Head of caudate nucleus (tissue), 42 donors: ENCODE data around the gene ERVMER34-1.

Experiments used
- DNase-seq, 42 donors: peaks; one replicate each; pipeline versions ENCODE4 v3.0.0 to v3.0.0-alpha.2; 2020 to 2021; ENCODE audit warnings: mixed read lengths in 7 of 42
- intact Hi-C: fragments of 100-400 bp; cut with DNase I; formaldehyde crosslinking; loops from one replicate; pipeline ENCODE4 v1.15.0; 2022

The ERVMER34-1 gene

GRCh38 chr4:52726826-52727580 is 24.2 kb downstream of the ERVMER34-1 start:
- intact Hi-C loops, result no loop called here
- no peak for DNase-seq

DNA sequence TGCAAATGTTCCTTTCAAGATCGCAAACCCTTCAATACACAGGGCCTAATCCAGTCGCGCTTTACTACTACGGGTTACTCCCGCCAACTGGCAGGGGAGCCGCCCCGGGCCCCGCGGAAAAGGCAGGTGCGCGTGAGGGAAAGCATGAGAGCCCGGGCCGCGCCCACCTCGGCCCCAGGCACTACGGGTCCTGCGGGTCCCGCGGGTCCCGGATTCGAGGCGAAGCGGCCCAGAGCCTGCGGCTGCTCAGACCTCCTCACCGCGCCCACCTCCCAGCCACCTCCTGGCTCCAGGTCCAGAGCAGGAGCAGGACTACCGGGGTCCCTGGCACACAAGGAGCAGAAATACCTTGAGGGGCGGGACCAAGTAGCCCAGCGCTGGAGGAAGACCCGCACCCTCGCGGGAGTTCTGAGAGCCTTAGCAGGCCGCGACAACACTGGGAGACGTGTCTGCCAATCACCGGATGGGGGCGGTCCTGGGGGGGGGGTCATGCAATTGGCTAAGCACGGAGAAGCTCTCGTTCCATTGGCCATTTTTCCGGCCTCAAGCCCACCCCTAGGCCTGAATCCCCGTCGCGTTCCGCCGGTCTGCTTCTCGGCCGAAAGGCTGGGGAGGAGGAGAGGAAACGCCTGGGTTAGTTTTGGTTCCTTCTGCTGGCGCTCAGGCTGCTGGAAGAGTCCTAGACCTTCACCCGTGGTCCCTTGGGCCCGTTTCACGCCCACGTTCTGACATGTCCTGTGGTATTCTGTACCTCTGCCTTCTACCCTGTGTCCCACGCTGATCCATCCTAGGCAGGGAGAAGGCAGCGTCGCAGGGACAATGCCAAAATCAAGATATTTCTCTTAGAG is 29.0 kb downstream of the ERVMER34-1 start:
- DNase-seq, result peak; percentile 81 to 98 (median 94)
- intact Hi-C loops, result no loop called here

DNA sequence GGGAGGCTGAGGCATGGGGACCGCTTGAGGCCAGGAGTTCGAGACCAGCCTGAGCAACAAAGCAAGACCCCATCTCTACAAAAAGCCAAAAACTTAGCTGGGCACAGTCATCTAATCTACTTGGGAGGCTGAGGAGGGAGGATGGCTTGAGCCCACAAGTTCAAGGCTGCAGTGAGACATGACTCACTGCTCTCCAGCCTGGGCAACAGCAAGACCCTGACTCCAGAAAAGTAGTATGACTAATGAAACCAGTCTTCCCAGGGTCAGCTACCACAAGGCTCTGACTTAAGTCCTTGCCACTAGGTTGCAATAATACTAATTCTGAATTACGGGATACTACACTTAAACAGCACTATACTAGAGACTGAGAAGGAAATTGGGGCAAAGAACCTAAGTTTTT is 33.1 kb downstream of the ERVMER34-1 start:
- no peak for DNase-seq
- intact Hi-C loops, result loop anchor here (10.0 kb wide), 2 partner anchors 147 to 1347 kb away; partner anchors contain the start of genes CHIC2 and RASL11B

GRCh38 chr4:52716364-52717151 is 34.7 kb downstream of the ERVMER34-1 start:
- intact Hi-C loops, result loop anchor here (10.0 kb wide), 2 partner anchors 148 to 1348 kb away; partner anchors contain the start of genes CHIC2 and RASL11B
- DNase-seq, result no peak

GRCh38 chr4:52715914-52716313 is 35.3 kb downstream of the ERVMER34-1 start:
- intact Hi-C loops, result loop anchor here (10.0 kb wide), 2 partner anchors 149 to 1349 kb away; partner anchors contain the start of genes CHIC2 and RASL11B
- no peak for DNase-seq

DNA sequence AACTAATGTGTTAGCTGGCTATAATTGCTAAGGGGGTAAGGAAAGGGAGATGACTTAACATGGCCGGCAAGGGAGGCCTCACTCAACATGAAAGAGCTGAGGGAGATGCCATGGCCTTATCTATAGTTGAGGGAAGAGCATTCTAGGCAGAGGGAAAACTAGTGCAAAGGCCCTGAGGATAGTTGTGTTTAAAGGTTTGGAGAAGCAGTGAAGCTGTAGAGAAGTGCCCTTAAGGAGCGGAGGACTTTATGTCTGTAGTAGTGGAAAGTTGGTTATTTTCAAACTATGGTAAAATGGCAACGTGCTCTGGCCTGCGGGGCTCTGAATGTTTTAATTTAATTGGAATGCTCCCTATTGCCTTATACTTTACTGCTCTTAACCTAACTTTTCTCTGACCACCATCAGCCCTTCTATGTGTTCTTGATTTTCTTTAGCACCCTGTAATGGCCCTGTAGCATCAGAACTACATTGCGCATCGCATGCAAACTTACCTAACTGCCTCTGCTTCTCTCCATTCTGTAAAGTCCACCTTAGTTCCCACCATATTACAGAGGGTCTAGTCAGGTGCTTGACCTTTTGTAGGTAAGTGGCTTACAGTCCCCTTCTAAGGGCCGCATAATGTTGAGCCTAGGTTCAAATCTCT is 35.8 kb downstream of the ERVMER34-1 start:
- intact Hi-C loops, result loop anchor here (10.0 kb wide), 2 partner anchors 149 to 1349 kb away; partner anchors contain the start of genes CHIC2 and RASL11B
- no peak for DNase-seq

- intact Hi-C loops, result loop anchor here (5.0 to 10.0 kb wide), 3 partner anchors 57 to 1350 kb away; partner anchors contain the start of genes CHIC2, RASL11B and USP46
- no peak for DNase-seq
These were observed 36.5 kb downstream of the ERVMER34-1 start for GRCh38 chr4:52714597-52715254.

DNA sequence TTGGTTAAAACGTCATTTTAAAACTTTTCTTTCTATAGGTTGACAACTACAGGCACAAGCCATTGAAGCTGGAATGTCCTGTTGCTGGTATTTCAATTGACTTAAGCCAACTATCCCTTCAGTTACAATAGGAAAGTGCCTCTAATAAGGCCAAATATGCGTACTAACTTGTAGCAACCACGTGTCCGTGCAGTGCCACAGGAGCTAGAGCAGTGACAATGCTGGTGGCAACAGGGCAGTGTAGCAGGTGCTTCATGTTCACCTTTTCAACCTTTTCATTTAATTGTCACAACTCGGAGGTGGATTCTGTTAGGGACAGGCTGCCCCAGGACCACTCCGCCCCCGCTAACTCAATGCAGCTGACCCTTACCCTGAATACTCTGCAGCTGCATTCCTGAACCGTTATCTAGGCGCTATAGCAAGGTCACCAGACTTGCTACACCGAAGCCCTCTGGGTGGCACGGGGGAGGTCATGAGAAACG is 37.7 kb downstream of the ERVMER34-1 start:
- intact Hi-C loops, result loop anchor here (5.0 to 10.0 kb wide), 3 partner anchors 56 to 1351 kb away; partner anchors contain the start of genes CHIC2, RASL11B and USP46
- DNase-seq, result no peak

DNA sequence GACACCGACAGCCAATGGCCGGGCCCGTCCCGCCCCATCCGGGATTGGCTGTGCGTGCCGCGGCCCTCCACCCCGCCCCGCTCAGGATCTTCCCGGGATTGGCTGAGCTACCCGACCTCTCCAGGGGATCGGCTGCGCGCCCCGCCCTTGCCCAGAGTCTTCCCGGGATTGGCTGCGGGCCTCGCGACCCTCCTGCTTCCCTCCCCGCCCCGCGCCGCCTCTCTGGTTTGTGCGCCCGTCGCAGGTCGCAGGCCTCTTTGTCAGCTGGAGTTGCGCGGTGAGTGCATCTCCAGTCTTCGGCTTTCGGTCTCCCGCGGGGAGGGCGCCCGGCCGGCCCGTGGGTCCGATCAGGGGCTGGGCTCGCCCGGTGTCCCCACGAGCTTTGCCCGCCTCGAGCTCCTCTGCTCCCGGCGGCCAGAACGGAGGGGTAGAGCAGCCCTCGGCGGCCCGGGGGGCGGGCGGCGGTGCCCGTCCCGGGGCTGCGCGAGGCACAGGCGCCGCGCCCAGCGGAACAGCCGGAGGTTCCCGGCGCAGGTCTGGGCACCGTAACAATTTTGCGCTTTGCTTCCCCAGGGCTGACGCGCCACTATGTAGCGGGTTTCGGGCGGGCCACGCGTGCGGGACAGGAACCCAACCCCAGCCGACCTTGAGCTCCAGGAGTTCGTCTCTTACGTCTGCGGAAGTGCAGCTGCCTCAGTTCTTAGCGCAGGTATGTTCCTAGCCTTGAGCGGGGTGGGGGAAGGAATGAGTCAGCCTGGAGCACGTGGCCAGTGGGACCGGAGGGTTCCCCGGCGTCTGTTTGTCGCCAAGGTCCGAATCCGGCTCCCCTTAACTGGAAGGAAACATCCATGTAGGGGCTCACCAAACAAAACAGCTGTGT is 38.7 kb downstream of the ERVMER34-1 start:
- peak; percentile 96 to 100 (median 99) for DNase-seq
- intact Hi-C loops, result loop anchor here (5.0 to 10.0 kb wide), 3 partner anchors 55 to 1352 kb away; partner anchors contain the start of genes CHIC2, RASL11B and USP46

- DNase-seq, result peak in 1 of 42 donors; percentile 10
- intact Hi-C loops, result loop anchor here (5.0 to 10.0 kb wide), 3 partner anchors 55 to 1353 kb away; partner anchors contain the start of genes CHIC2, RASL11B and USP46
These were observed 39.4 kb downstream of the ERVMER34-1 start for GRCh38 chr4:52711834-52712250.

DNA sequence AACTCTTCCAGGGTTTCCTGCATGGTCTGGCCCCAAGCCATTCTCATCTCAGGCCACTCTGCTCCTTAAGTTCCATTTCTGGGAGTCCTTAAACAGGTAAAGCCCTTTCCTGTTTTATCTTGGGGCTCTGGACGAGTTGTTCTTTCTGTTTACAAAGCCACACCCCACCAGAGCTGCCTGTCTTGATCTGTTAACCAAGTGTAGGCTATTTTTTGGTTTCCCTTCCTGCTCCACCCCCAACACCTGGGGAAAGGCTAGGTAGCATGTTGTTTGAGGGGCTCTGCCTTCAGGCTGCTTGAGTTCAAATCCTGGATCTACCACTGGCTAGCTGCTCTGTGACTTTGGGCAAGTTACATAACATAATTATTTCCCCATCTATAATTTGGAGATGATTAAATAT is 40.0 kb downstream of the ERVMER34-1 start:
- intact Hi-C loops, result loop anchor here (5.0 to 10.0 kb wide), 3 partner anchors 54 to 1354 kb away; partner anchors contain the start of genes CHIC2, RASL11B and USP46
- DNase-seq, result no peak

DNA sequence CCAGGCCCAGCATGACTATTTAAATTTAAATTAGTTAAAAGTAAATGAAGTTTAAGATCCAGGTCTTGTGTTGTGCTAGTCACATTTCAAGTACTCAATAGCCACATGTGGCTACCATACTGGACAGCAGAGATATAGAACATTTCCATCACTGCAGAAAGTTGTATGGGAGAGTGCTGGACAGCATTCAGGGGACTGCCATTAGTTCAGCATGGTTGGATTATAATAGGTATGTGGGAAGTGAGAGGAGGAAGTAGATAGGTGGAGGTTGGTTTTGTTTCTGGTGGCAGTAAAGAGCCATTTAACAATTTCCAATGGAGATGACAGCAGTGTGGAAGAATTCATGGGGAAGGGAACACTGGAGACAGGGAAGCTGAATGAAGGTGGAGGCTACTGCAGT is 42.1 kb downstream of the ERVMER34-1 start:
- intact Hi-C loops, result no loop called here
- no peak for DNase-seq

- no peak for DNase-seq
- intact Hi-C loops, result no loop called here
These were observed 46.6 kb downstream of the ERVMER34-1 start for GRCh38 chr4:52704661-52705060.

DNA sequence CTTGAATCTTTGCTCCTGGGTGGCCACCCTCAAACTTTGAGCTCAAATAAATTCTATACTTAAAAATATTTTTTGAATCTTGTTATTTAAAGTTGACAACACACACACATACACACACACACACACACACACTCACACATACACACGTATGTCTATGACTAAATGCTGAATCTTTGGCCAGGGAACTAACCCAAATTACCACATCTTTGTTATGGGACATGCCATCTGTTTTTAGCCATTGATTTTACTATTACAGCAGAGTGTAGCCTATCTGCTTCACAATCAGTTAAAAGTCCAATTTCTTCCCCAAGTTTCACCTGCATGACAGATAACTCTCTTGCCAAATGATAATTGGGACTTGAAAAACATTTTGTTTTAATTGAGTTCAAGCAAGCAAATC is 47.1 kb downstream of the ERVMER34-1 start:
- no peak for DNase-seq
- intact Hi-C loops, result no loop called here

GRCh38 chr4:52701207-52701606 is 50.0 kb downstream of the ERVMER34-1 start:
- intact Hi-C loops, result no loop called here
- no peak for DNase-seq

DNA sequence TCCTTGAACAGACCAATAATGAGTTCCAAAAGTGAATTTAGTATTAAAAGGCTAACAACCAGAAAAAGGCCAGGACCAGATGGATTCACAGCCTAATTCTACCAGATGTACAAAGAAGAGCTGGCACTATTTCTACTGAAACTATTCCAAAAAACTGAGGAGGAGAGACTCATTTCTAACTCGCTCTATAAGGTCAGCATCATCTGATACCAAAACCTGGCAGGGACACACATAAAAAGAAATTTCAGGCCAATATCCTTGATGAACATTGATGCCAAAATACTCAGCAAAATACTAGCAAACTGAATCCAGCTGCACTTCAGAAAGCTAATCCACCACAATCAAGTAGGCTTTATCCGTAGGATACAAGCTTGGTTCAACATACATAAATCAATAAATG is 56.3 kb downstream of the ERVMER34-1 start:
- DNase-seq, result no peak
- intact Hi-C loops, result no loop called here
